WERI-Rb-1 (cell line): ENCODE results near the gene AK3.
A peak's percentile ranks its signal among the peaks of the same experiment; 100 is the strongest.

ENCODE experiments used
- DNase-seq: peaks from one replicate; pipeline ENCODE4 v3.0.0-alpha.2; 2020
- H3K27ac ChIP-seq: fragments of 250-450 bp; sonication (Bioruptor Pico); 2 replicates; pipeline ENCODE4 v1.5.1; 2020; ENCODE audit warnings: mild to moderate bottlenecking, moderate library complexity
- H3K27me3 ChIP-seq: fragments of 250-450 bp; sonication (Bioruptor Pico); 2 replicates; pipeline ENCODE4 v1.5.1; 2021; ENCODE audit warnings: mild to moderate bottlenecking, low read depth, moderate library complexity; ENCODE audit not compliant: insufficient read depth, severe bottlenecking
- H3K36me3 ChIP-seq: fragments of 250-450 bp; sonication (Bioruptor Pico); 2 replicates; pipeline ENCODE4 v1.5.1; 2020; ENCODE audit warnings: mild to moderate bottlenecking, moderate library complexity
- H3K4me3 ChIP-seq: 2 replicates; pipeline ENCODE4 v1.5.1; 2011; ENCODE audit warnings: low read depth, mild to moderate bottlenecking, control low read depth, low read length
- H3K9me3 ChIP-seq: fragments of 250-450 bp; sonication (Bioruptor Pico); 2 replicates; pipeline ENCODE4 v1.5.1; 2021; ENCODE audit warnings: mild to moderate bottlenecking, moderate library complexity; ENCODE audit not compliant: severe bottlenecking
- TF ChIP-seq, protein P1 (sequence below): IDR thresholded peaks from 2 replicates; pipeline ENCODE4 v1.5.1; 2011; ENCODE audit warnings: low read depth, mild to moderate bottlenecking, control low read depth, inconsistent platforms, low read length

AK3 gene

DNA sequence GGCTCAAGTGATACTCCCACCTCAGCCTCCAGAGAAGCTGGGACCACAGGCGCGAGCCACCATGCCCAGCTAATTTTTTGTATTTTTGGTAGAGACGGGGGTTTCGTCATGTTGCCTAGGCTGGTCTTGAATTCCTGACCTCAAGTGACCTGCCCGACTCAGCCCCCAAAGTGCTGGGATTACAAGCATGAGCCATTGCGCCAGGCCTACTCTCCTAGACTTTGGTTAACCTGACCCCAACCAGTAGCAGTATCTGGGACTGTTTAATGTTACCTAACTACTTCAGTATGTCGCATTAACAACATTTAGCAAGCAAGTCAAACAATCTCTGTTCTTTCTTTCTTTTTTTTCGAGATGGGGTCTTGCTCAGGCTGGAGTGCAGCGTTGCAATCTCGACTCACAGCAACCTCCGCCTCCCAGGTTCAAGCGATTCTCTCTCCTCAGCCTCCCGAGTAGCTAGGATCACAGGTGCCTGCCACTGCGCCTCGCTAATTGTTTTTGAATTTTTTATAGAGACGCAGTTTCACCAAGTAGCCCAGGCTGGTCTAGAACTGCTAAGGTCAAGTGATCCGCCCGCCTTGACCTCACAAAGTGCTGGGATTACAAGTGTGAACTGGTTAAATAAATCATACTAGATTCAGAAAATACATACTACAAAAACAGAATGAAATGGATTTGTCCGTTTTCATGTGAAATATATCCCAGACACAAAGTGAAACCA lies 2.0 kb downstream of the AK3 start:
- TF ChIP-seq, protein P1, sequence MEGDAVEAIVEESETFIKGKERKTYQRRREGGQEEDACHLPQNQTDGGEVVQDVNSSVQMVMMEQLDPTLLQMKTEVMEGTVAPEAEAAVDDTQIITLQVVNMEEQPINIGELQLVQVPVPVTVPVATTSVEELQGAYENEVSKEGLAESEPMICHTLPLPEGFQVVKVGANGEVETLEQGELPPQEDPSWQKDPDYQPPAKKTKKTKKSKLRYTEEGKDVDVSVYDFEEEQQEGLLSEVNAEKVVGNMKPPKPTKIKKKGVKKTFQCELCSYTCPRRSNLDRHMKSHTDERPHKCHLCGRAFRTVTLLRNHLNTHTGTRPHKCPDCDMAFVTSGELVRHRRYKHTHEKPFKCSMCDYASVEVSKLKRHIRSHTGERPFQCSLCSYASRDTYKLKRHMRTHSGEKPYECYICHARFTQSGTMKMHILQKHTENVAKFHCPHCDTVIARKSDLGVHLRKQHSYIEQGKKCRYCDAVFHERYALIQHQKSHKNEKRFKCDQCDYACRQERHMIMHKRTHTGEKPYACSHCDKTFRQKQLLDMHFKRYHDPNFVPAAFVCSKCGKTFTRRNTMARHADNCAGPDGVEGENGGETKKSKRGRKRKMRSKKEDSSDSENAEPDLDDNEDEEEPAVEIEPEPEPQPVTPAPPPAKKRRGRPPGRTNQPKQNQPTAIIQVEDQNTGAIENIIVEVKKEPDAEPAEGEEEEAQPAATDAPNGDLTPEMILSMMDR, result no peak

DNA sequence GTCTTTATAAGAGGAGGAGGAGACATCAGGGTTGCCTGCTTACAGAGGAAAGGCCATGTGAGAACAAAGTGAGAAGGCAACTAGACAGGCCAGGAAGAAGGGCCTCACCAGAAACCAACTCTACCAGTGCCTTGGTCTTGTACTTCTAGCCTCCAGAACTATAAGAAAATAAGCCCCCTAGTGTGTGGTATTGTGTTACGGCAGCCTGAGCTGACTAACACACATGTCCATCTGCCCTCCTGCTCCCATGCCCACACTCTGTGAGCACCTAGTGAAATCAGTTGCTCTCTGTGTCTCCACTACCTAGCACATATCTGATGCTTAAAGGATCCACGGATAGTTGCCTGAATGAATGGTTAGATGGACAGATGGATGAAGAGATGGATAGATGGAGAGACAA lies 6.9 kb downstream of the AK3 start:
- TF ChIP-seq, protein P1, result no peak
- Histone ChIP-seq H3K4me3 (no peak overlapping the region), H3K9me3 (no peaks in the 10 kb centered on the region)

More for the DNA sequence above, 2.0 kb downstream of the AK3 start:
- H3K36me3 ChIP-seq, result peaks cover 6% of the 10 kb centered on the region; the same call in 1 of the 2 replicates
- DNase-seq, result no peak
- H3K9me3 ChIP-seq, result no peaks in the 10 kb centered on the region
- H3K4me3 ChIP-seq, result peak overlapping the region; percentile 95
- no peak overlapping the region for H3K27ac ChIP-seq
- no peaks in the 10 kb centered on the region for H3K27me3 ChIP-seq

DNA sequence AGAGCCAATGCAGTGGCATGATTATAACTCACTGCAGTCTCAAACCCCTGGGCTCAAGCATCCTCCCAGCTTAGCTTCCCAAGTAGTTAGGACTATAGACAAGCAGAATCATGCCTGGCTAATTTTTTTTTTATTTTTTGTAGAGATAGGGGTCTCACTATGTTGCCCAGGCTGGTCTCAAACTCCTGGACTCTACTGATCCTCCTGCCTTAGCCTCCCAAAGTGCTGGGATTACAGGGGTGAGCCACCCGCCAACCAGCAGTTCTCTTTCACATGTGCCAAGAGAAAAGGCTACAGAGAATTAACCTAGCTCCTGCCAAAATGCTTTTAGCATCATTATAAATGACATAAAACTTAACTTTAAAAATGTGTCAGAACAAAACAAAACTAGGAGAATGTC lies 8.1 kb downstream of the AK3 start:
- Histone ChIP-seq H3K27ac (no peak overlapping the region), H3K9me3 (no peaks in the 10 kb centered on the region), H3K36me3 (no peaks in the 10 kb centered on the region; the same call in none of the 2 replicates), H3K4me3 (no peak overlapping the region), H3K27me3 (no peaks in the 10 kb centered on the region)
- TF ChIP-seq, protein P1, result no peak
- DNase-seq, result no peak

More for the DNA sequence above, 6.9 kb downstream of the AK3 start:
- Histone ChIP-seq H3K27me3 (no peaks in the 10 kb centered on the region), H3K36me3 (peaks cover 4% of the 10 kb centered on the region), H3K27ac (0 out of 2 replicates have a peak overlapping the region, but pooled peaks have one; percentile 1)
- DNase-seq, result no peak

DNA sequence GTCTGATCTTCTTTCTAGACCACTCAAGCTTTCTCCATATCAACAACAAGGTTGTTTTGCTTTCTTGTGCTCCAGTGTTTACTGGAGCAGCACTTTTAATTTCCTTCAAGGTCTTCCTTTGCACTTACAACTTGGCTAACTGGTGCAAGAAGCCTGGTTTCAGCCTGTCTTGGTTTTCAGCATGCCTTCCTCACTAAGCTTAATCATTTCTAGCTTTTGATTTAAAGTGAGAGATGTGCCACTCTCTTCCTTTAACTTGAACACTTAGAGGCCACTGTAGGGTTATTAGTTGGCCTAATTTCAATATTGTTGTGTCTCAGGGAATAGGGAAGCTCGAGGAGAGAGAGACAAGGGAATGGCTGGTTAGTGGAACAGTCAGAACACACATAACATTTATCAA lies 13.4 kb downstream of the AK3 start:
- DNase-seq, result no peak
- TF ChIP-seq, protein P1, result no peak
- Histone ChIP-seq H3K9me3 (no peaks in the 10 kb centered on the region), H3K27me3 (no peaks in the 10 kb centered on the region), H3K27ac (no peak overlapping the region), H3K36me3 (peaks cover 20% of the 10 kb centered on the region), H3K4me3 (no peak overlapping the region)

DNA sequence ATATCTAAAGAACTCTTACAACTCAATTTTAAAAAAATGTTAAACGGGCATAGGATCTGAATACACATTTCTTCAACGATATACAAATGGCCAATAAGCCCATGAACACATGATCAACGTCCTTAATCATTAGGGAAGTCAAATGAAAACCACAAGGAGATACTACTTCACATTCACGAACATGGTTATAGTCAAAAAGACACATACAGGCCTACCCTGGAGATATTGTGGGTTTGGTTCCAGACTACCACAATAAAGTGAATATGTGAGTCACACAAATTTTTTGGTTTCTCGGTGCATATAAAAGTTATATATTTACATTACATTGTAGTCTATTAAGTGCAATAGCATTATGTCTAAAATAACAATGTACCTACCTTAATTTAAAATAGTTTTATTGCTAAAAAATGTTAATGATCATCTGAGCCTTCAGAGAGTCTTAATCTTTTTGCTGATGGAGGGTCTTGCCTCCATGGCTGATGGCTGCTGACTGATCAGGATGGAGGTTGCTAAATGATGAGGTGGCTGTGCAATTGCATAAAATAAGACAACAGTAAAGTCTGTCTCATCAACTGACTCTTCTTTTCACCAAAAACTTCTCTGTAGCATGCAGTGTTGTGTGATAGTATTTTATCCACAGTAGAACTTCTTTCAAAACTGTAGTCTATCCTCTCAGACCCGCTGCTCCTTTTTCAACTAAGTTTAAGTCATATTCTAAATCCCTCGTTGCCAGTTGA lies 15.1 kb downstream of the AK3 start:
- Histone ChIP-seq H3K9me3 (no peaks in the 10 kb centered on the region), H3K27ac (no peak overlapping the region), H3K36me3 (peaks cover 32% of the 10 kb centered on the region), H3K4me3 (no peak overlapping the region), H3K27me3 (no peaks in the 10 kb centered on the region)
- DNase-seq, result no peak
- TF ChIP-seq, protein P1, result no peak
